HG03108 (cell line): ENCODE measurements around the gene C19orf67.

Source experiments
- ATAC-seq: cut with Tn5 transposase; IDR thresholded peaks from one replicate; pipeline ENCODE4 v1.9.1; 2021; ENCODE audit warnings: moderate library complexity; ENCODE audit not compliant: unreplicated experiment

C19orf67 gene

GRCh38 chr19:14085309-14085995 is at the start of gene C19orf67:
C19orf67 (minus strand) TSS chr19:14085783; CDS start chr19:14085627, 156 bp downstream.
- no peak for ATAC-seq

- no peak for ATAC-seq
Measured at GRCh38 chr19:14135355-14135754, 49.8 kb upstream of the C19orf67 start.

DNA sequence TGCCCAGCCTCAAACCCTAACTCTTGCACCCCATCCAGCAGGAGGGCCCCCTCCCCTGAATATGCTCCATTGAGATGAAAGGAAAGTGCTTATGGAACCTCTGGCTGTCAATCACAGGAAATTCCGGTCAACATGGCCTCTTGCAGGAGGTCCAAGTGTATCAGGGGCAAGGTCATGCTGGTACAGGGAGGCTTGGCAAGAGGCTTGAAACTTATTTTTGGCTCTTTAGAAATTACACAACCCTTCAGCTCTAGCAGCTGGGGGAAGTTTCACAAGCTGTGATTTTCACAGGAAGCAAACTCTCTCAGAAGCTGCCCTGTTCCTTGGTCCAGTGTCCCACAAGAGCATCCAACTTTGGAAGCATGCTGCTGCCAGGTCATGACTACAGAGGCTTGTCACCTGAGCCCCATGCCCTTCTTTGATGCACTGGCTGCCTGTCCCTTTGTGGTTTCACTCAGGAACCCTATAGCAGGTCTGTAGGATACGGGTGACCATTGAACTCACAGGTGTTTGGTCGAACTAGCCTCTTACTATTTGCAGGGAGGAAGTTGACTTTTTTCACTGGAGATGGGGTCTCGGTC is 42.4 kb upstream of the C19orf67 start:
- ATAC-seq = peak; percentile 48

- no peak for ATAC-seq
Measured at GRCh38 chr19:14127176-14127575, 41.6 kb upstream of the C19orf67 start.

GRCh38 chr19:14122924-14123323 is 37.3 kb upstream of the C19orf67 start:
- ATAC-seq = no peak

DNA sequence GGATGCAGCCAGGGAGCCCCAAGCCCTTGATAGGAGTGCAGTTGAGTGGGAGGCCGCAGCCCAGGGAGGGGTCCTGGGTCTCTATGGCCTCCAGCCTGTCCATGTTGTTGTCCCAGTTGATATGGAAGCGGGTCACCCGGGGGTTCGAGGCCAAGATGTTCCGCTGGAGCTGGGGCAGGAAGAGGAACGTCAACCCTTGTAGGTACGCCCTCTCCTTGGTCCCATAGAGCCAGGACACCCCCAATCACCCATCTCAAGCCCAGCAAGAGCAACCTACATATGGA is 34.9 kb upstream of the C19orf67 start:
- no peak for ATAC-seq

DNA sequence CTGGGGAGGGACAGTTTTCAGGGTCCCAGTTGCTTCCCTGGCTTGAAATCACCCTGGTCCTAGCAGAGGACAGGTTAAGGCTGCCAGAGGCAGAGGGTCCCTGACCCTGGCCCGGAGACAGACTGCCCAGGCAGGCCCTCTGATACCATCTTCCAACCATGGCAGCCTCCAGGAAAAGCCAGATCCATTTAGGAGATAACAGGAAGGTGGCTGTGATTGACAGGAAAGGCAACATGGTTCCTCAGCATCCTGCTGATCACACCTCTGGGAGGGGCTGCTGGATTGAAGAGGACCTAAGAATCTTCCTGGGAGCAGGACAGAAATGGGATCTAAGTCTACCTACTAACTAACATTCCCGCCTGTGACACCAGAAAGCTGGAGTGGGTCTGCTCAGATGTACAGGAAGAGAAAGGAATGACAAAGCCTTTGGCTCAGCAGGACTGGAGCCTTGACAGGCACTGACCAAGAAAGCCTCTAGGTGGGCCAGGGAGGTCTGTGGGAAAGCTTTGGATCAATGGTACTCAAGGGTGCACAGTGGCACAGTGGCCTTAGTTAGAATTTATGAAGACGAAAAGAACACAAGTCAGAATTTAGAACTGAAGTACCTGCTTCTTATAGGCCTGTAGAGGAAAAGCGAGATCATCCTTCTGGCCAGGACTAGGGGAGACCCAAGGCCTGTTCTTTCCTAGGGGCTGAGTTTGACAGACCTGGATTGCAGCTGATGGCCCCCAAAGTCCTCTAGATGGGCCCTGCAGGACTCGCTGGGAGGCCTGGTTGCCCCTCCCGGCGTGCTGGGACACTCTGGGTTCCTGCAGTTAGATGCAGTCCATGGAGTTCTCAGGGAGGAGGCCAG is 34.3 kb upstream of the C19orf67 start:
- ATAC-seq = no peak

DNA sequence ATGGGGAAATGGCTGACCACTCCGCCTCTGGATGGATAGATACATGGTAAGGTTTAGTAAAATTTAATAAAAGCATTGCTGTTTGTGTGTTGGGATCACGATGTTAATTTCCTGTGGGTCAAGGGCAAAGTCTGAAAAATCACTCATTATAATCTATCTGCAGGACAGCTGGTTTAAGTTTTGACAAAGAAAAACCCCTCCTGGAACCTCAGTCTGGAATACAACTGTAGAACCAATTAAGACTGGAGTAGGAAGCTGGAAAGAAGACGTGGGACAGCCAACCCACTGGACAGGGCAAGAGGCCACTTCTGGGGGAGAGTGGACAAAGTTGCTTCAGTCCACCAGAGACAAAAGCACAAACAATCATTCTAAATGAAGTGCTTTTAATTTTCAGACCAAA is 33.6 kb upstream of the C19orf67 start:
- ATAC-seq = no peak

DNA sequence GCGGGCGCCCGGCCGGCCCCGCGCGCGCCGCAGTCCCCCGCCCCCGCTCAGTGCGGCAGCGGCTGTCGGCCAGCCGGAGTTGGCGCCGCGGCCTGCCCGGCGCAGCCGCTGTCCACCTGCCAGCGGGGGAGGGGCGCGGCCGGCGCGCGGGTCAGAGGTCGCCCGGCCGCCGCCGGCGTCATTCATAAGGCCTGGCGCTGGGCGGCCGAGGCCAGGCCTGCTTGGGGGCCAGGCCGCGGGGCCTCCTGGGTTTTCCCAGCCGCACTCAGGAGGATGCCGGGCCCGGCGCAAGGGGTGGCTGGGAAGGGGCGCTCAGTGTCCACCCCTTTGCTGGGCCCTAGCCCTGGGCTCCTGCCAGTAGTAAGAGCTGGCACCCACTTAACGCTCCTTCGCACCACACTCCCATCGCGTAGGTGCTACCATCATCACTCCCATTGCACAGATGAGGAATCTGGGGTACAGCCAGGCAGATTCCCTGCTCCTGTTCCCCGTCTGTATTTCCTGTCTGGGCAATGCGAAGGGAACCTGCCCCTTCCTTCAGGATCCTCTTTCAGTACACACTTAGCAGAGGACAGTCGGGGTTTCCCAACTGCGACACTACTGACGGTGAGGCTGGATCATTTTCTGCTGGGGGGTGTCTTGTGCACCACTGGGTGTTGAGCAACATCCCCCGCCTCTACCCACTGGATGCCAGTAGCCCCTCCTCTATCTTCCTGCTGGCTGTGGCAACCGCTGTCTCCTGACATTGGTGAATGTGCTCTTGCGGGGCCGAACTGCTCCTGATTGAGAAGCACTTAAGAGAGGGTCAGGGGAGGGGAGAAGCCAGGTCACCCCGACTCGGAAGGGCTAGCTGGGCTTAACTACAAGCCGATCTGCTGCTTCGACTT is 32.8 kb upstream of the C19orf67 start:
- ATAC-seq = peak; percentile 23

GRCh38 chr19:14117668-14118164 is 32.1 kb upstream of the C19orf67 start, which contains the start of gene PRKACA:
PRKACA (minus strand) TSS chr19:14117762; CDS start chr19:14117547, 215 bp downstream.
- ATAC-seq = peak; percentile 91

DNA sequence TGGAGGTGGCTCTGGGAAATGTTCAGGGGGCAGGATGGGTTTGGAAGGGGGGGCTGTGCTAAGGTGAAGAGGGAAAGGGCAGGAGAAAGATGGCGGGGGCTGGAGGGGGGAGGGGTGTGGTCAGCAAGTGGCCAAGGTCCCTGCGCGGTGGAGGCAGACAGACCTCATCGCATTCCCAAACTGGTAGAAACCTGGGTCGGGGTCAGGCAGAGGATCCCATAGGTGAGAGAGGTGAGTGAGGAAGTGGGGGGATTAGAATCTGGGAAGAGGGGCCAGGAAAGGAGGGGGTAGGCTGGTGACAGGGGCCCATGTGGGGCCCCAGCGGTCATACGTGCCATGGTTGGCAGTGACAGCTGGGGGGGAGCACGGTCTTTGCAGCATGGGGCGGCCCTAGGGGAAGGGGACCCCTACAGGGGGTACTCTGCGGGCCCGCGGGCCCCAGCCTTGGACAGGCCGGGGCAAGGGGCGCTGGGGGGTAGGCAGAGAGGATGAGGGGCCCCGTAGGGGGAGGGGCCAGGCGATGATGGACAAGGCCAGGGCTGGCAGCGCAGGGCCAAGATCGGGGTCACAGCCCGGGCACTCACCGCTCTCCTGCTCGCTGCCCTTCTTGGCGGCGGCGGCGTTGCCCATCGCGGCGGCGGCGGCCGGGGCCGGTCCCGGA is 31.5 kb upstream of the C19orf67 start:
- ATAC-seq = peak; percentile 9

DNA sequence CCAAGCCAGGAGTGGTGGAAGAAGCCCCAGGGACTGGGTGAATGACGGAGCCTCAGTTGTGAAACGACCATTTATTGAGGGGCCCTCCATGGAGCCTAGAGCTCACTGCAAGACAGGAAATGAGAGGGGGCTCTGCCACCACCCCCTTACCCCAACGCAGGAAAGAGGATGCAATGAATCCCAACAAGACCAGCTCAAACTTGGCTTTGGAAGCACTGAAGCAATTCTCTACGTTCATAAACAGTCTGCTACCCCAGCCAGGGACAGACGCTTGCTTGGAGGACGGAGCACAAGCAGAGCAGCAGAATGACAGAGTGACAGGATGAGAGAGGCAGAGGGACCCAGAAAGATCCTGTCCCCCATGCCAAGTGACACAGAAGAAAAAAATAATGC is 30.9 kb upstream of the C19orf67 start:
- ATAC-seq = no peak

DNA sequence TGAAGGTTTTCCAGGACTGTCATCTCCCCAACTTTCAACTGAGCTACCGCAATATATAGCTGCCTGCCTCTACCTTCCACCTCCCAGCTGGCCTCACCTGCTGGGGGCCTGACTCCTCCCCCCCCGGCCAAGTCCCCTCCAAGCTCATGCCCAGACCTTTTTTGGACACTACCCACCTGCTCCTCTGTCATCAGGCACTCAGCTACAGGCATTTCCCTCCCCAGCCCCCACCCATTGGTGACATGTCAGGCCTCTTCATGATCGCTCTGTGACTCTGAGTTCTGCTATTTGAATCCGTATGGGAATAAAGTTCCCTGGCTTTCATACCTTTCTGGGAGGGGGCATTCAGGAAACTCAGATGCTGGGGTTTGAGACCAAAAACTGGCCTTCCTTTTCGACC is 30.2 kb upstream of the C19orf67 start:
- no peak for ATAC-seq

GRCh38 chr19:14114854-14115253 is 29.3 kb upstream of the C19orf67 start:
- ATAC-seq = no peak

- ATAC-seq = no peak
Measured at GRCh38 chr19:14114439-14114838, 28.9 kb upstream of the C19orf67 start.

DNA sequence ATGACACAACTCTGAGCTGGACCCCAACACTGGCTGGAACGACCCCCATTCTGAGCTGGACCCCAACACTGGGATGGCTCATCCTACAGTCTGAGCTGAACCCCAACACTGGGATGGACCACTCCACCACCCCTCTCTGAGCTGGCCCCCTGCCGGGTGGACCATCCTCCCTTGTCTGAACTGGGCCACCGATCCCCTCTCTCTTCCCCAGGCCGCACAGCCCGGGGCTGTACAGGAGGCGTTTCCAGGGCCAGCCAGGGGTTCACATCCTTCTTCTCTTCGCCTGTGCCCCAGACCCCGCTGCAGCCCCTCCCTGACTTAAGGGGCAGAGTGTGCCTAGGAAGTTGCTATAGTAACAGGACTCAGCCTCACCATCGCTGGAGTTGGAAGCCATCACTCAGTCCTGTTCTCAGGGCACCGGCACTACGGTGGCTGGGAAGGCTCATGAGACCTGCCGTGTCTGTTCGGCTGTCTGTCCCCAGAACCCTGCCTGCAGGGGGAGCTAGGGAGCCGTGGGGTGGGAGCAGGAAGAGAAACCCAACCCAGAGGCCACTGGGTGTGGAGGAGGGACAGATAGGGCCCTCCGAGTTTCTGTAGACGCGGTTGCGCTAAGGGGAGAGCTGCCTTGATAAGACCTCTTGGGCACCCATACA is 28.3 kb upstream of the C19orf67 start:
- no peak for ATAC-seq

GRCh38 chr19:14112809-14113385 is 27.3 kb upstream of the C19orf67 start:
- no peak for ATAC-seq

DNA sequence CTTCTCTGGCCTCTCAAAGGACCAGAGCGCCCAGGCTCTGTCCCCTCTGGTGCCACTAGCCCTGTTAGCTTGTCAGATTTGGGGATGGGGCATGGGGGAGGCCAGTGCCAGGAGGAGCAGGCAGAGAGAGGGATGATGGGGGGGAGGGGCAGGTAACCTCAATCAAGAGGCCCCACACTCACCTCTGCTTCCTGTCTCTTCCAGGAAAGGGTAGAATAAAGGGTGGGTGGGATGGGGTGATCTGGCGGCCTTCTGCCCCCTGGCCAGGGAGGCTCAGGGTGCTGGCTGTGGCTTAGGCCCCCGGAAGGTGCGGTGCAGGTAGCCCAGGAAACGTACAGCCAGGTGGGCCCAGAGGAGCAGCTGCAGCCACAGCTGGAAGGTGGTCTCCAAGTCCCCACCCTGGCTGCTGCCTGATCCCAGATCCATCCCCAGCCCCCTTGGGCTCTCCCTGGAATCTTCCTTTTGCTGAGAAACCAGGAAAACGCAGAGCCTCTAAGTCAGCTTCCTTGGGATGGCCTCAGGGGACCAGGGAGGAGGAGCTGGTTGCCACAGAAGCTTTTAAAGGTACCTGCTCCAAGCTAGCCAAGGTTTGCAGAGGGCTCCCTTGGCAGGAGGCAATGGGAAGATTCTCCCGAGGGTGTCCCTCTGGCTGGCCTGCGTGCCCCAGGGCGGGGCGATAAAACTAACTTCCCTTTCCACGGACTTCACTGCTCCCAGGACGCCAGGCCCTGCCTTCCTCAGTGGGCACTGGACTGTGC is 26.6 kb upstream of the C19orf67 start:
- no peak for ATAC-seq

DNA sequence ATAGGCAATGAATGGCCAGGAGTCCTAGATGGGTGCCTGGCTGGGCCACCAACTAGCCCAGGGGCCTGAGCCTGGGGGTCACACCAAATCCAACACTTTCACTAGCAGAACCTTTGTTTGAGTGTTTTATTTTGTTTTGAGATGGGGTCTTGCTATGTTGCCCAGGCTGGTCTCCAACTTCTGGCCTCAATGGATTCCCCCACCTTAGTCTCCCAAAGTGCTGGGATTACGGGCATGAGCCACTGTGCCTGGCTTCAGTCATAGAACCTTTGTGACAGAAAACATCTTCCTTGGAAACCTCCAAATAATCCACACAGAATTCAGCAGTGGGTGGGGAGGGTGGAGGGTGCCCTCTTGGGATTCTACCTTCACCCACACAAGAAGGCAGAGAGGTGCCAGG is 25.9 kb upstream of the C19orf67 start:
- no peak for ATAC-seq
